Left lung (tissue), 10 donors: ENCODE results near the gene GSG1L. TPM values are rescaled to one million over a fixed set of nuclear protein-coding genes. Genes with fewer than 3 reads are reported as not detected.

ENCODE experiments used
- ATAC-seq: fragments of 200-7000 bp; cut with Tn5 transposase; one replicate; pipeline ENCODE4 v1.9.1; 2020; ENCODE audit warnings: moderate library complexity
- DNase-seq, 4 donors: peaks; one replicate each; pipeline ENCODE4 v3.0.0-alpha.2; 2013 to 2020
- H3K27ac ChIP-seq, 2 donors: fragments of 200-600 bp; sonication (generic) in 1 of 2; one replicate each; pipeline versions ENCODE4 v1.5.0 to v1.8.0; 2020 to 2021
- H3K27me3 ChIP-seq, 2 donors: fragments of 200-600 bp; sonication (generic) in 1 of 2; one replicate each; pipeline versions ENCODE4 v1.5.0 to v1.8.0; 2020 to 2021
- H3K36me3 ChIP-seq, 2 donors: fragments of 200-600 bp; sonication (generic) in 1 of 2; one replicate each; pipeline versions ENCODE4 v1.5.0 to v1.8.0; 2020 to 2021
- H3K4me1 ChIP-seq, 2 donors: fragments of 200-600 bp; one replicate each; pipeline ENCODE4 v1.8.0; 2021
- H3K4me3 ChIP-seq, 2 donors: fragments of 200-600 bp; sonication (generic) in 1 of 2; one replicate each; pipeline versions ENCODE4 v1.5.0 to v1.8.0; 2020 to 2021; ENCODE audit warnings: mild to moderate bottlenecking in 1 of 2
- H3K9me3 ChIP-seq, 2 donors: fragments of 200-600 bp; sonication (generic) in 1 of 2; one replicate each; pipeline versions ENCODE4 v1.5.0 to v1.8.0; 2020 to 2021
- CTCF ChIP-seq, 2 donors: fragments of 200-600 bp; sonication (generic) in 1 of 2; IDR thresholded peaks; one replicate each; pipeline versions ENCODE4 v1.5.0 to v1.8.0; 2021; ENCODE audit warnings: antibody characterized with exemption in 2 of 2
- intact Hi-C, 2 donors: fragments of 100-400 bp; cut with DNase I; formaldehyde crosslinking; loops; one replicate each; pipeline versions ENCODE4 v1.11.2 to v1.14.2; 2022
- polyA plus RNA-seq, 6 donors: library from polyadenylated mRNA; unstranded; fragments of 120-200 nt; gene quantifications; one replicate each; pipeline ENCODE4 v1.2.1, GENCODE V29; 2013; ENCODE audit not compliant: insufficient read length in 6 of 6
- total RNA-seq, 2 donors: library from RNA; stranded (reverse); fragmentation: NEBNext Ultra II Directional; extraction: Animal tissue kit (Norgen Biotek cat#: 25700); gene quantifications; one replicate each; pipeline ENCODE4 v1.2.1, GENCODE V29; 2021
- donor health status: DM: no; HTN: yes; CAD: no.
- donor health status: DM: no; HTN: no; CAD: no.

GSG1L gene
- total and polyA plus RNA-seq, 8 donors: 0.20 to 1.2 (median 0.65) TPM; not detected in 1

- DNase-seq: no peak
- intact Hi-C loops: no loop called here
- Histone ChIP-seq H3K36me3 (no peaks in the 10 kb centered on the region), H3K27me3 (peaks cover 0 to 11% of the 10 kb centered on the region in 2 donors), H3K4me1 (no peaks in the 10 kb centered on the region), H3K27ac (no peak overlapping the region), H3K4me3 (no peak overlapping the region), H3K9me3 (no peaks in the 10 kb centered on the region)
- no peak for TF ChIP-seq CTCF (IDR thresholded peaks at IDR 0.05)
- no peak for ATAC-seq
Measured at GRCh38 chr16:27985981-27986380, 77.5 kb downstream of the GSG1L start.

GRCh38 chr16:27984121-27984520, 79.4 kb downstream of the GSG1L start:
- no peak for DNase-seq
- Histone ChIP-seq H3K27ac (no peak overlapping the region), H3K4me1 (no peaks in the 10 kb centered on the region), H3K36me3 (no peaks in the 10 kb centered on the region), H3K4me3 (no peak overlapping the region), H3K9me3 (no peaks in the 10 kb centered on the region), H3K27me3 (peaks cover 0 to 11% of the 10 kb centered on the region in 2 donors)
- intact Hi-C loops: no loop called here
- no peak for ATAC-seq
- no peak for TF ChIP-seq CTCF (IDR thresholded peaks at IDR 0.05)

DNA sequence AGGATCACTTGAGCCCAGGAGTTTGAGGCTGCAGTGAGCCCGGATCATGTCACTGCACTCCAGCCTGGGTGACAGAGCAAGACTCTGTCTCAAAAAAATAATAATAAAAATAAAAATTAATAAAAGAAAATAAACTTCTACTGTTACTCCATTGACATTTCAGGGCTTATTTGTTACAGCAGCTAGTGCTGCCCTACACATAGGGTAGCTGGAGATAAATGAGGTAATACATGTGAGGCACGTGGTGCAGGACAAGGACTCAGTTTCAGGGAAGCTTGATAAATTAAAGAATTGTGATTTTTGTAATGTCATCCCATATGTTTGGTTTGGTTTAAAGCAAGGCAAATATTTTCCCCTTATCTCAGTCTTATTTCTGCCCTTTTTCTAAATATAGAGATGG, 80.3 kb downstream of the GSG1L start:
- Histone ChIP-seq H3K27me3 (peaks cover 0 to 19% of the 10 kb centered on the region in 2 donors), H3K4me1 (no peaks in the 10 kb centered on the region), H3K36me3 (no peaks in the 10 kb centered on the region), H3K27ac (no peak overlapping the region), H3K9me3 (no peaks in the 10 kb centered on the region), H3K4me3 (no peak overlapping the region)
- intact Hi-C loops: no loop called here
- no peak for DNase-seq
- TF ChIP-seq CTCF (IDR thresholded peaks at IDR 0.05): no peak
- no peak for ATAC-seq

DNA sequence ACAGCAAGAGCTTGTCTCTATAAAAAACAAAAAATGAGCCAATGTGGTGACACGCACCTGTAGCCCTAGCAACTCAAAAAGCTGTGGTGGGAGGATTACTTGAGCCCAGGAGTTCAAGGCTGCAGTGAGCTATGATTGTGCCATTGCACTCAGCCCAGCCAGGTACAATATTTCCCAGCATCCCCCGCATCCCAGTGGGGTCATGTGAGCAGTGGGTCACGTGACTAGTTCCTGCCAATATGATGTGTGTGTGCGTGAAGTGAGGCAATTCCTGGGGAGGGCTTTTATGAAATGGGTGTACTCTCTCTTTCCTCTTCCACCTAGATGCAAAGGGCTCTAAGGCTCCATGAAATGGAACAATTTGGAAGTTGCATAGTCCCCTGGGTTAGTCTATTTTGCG, 81.3 kb downstream of the GSG1L start:
- Histone ChIP-seq H3K36me3 (no peaks in the 10 kb centered on the region), H3K4me1 (no peaks in the 10 kb centered on the region), H3K27me3 (peaks cover 0 to 30% of the 10 kb centered on the region in 2 donors), H3K4me3 (no peak overlapping the region), H3K27ac (no peak overlapping the region), H3K9me3 (no peaks in the 10 kb centered on the region)
- no peak for TF ChIP-seq CTCF (IDR thresholded peaks at IDR 0.05)
- intact Hi-C loops: no loop called here
- no peak for ATAC-seq
- DNase-seq: no peak

DNA sequence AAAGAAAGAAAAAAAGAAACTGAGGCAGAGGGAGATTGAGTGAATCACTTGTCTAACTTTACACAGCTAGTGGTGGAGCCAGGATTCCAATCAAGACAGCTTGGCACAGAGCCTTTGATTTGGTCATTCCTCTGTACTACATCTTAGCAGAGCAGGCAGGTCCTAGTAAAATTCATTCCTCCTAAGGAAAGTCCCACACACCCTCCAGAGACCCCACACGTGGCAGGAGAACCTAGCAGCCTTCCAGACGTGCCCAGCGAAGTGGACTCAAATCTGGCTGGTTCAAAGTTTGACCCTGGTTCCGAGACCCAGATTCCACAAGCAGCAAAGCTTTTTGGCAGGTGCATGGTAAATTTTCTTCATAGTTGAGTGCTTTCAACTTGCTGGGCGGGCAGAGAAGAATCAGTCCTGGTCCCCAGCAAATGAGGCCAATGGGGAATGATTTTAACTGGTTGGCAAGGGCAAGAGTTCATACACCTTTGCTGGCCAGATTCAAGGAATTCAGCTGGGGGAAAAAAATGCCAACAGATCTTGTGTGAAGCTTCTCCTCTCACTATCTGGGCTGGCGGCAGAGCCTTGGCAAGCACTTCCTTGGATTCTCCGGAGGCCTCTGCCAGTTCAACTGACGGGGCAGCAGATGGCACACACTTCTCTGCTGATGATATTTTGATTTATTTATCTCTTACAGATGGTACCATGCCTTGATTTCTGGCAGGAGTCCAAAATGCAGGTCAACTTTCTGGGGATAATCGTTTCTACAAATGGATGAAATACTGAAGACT, 82.4 kb downstream of the GSG1L start:
- Histone ChIP-seq H3K27me3 (peaks cover 0 to 29% of the 10 kb centered on the region in 2 donors), H3K4me3 (no peak overlapping the region), H3K36me3 (no peaks in the 10 kb centered on the region), H3K4me1 (no peaks in the 10 kb centered on the region), H3K9me3 (no peaks in the 10 kb centered on the region), H3K27ac (no peak overlapping the region)
- no peak for TF ChIP-seq CTCF (IDR thresholded peaks at IDR 0.05)
- DNase-seq (no peak), ATAC-seq (no peak)
- intact Hi-C loops: no loop called here
